SK-N-MC (cell line): ENCODE results near the gene JAZF1.
"Not testable (repeated sequence)": the region's sequence is repeated elsewhere in the genome, so short reads cannot be mapped to it uniquely, and the experiment has no call there.

Experiments
- DNase-seq: peaks from one replicate; pipeline ENCODE4 v3.0.0-alpha.2; 2011; ENCODE audit warnings: low read depth, low spot score
- H3K27ac ChIP-seq: fragments of 200-600 bp; sonication (generic); 2 replicates; pipeline ENCODE4 v1.5.1; 2016; ENCODE audit warnings: mixed run types
- H3K36me3 ChIP-seq: fragments of 200-600 bp; sonication (generic); 2 replicates; pipeline ENCODE4 v1.6.1; 2017; ENCODE audit warnings: antibody characterized with exemption, low read length, mixed read lengths; ENCODE audit not compliant: insufficient read depth
- H3K4me3 ChIP-seq: fragments of 200-600 bp; sonication (generic); 2 replicates; pipeline ENCODE4 v1.5.1; 2016
- H3K9ac ChIP-seq: fragments of 200-600 bp; sonication (generic); 2 replicates; pipeline ENCODE4 v1.8.0; 2017; ENCODE audit warnings: mixed run types, mixed read lengths; ENCODE audit not compliant: insufficient read length
- H3K9me3 ChIP-seq: fragments of 200-600 bp; sonication (generic); 2 replicates; pipeline ENCODE4 v1.6.1; 2017; ENCODE audit warnings: low read depth, mild to moderate bottlenecking, antibody characterized with exemption, low read length, moderate library complexity, mixed read lengths
- EZH2 ChIP-seq: fragments of 200-600 bp; sonication (generic); IDR thresholded peaks from one replicate; pipeline ENCODE4 v1.6.1; 2017; ENCODE audit warnings: antibody characterized with exemption
- FOXP2 ChIP-seq: optimal IDR thresholded peaks from 2 replicates; pipeline ENCODE3; 2011; ENCODE audit warnings: mild to moderate bottlenecking, moderate library complexity; ENCODE audit not compliant: insufficient read depth; ENCODE audit errors: extremely low read length, control extremely low read depth
- POLR2AphosphoS5 ChIP-seq: IDR thresholded peaks from 2 replicates; pipeline ENCODE4 v1.6.1; 2012; ENCODE audit warnings: mild to moderate bottlenecking, low read depth, low read length, borderline replicate concordance

The JAZF1 gene

DNA sequence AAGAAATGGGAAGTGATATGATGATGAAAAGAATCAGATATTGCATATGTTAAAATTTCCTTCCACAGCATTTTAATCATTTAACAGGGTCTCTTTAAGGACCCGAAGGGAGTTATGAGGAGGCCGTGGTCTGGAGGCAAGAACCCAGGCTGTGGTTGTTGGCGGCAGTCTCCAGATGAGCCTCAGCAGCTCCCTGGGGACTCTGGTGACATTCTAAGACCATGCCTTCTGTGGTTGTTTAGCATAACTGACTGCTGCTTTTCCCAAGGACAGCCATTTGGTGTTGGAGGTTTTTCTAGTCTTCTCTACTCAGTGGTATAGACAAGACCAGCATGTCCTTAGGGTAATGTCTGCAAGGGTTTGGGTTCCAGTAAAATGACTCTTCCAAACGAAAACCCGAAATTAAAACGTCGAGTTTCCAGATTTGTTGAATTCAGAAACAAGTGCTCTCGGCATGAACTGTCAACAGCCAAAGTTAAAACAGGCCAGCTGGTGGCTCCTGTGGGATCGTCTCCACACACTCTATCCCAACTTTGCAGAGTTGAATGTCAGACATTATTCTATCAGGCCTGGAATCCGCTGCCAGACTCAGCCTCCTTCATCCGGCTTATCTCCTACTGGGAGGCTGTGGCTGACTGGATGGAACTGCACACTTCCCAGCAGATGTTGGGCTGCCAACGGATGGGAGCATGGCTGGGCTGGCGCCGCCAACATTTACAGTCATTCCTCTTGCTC is 257.5 kb downstream of the JAZF1 start:
- H3K27ac ChIP-seq, result no peak overlapping the region
- no peaks in the 10 kb centered on the region for H3K36me3 ChIP-seq
- no peak overlapping the region for H3K4me3 ChIP-seq
- no peak for TF ChIP-seq FOXP2
- no peak for TF ChIP-seq EZH2
- TF ChIP-seq POLR2AphosphoS5, result no peak
- no peaks in the 10 kb centered on the region for H3K9me3 ChIP-seq
- no peak overlapping the region for H3K9ac ChIP-seq
- no peak for DNase-seq

- H3K9ac ChIP-seq, DNase-seq, H3K4me3 ChIP-seq, H3K9me3 ChIP-seq, H3K27ac ChIP-seq, H3K36me3 ChIP-seq: not testable (repeated sequence)
Measured at GRCh38 chr7:27922389-27922788, 258.2 kb downstream of the JAZF1 start.

DNA sequence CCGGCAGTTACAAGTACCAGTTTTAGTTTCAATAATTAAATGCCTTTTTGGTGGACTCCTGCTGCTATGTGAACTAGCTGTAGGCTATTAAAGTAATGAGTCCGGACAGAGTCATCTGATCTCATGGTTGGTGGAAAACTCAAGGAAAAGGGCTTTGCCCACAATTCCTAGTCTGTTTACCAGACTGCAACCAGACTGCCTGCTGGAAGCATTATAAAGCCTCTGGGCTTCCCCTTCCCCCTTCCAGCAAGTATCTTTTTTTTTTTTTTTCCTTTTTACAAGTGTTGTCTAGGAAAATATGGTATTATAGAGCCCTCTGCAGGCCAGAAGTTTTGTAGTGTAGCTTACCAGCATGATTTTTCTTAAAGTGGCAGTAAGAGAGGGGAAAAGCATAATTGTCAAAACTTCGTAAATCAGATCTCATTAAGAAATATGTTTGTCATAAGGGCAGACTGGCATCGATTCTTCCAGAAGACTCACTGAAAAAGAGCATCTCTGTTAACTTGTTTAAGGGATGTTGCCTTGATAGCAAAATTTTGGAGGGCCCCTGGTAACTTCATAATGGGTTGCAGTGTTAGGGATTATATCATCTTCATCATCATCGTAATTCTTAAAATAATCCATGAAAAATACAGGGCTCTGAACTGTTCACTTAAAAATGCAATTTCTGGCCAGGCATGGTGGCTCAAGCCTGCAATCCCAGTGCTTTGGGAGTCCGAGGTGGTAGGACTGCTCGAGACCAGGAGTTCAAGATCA is 259.3 kb downstream of the JAZF1 start:
- DNase-seq, result peak; percentile 84
- Histone ChIP-seq H3K9ac (no peak overlapping the region), H3K9me3 (no peaks in the 10 kb centered on the region), H3K36me3 (no peaks in the 10 kb centered on the region), H3K4me3 (no peak overlapping the region), H3K27ac (no peak overlapping the region)
- TF ChIP-seq FOXP2 (no peak), POLR2AphosphoS5 (no peak), EZH2 (no peak)

DNA sequence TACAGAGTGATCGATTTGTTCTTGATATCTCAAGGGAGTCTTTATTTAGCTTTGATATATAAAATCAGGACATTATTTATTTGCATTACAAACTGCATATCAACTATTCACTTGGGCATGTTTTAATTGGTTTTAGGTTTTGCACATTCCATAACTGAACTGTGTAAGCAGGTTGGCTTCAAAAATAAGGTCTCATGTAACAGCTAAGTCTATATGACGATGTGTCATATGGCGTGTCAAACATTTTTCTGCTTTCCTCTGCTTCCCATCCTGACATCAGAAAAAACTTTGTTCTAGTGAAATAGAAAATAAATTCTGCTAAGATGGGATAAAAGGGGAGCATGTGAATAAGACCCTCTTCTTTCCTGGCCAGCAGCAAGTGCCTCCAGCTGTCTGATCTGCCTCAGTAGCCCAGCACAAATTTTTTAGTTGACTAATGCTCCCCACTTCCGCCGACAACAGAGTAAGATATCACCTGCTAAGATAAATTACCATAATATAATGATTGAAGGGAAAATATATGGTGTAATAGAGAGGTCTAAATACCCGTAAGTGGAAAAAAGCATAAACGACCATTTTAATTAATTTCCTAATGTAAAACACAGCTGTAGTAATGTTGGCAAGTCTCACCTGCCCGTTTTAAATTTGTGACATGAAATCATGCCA is 260.2 kb downstream of the JAZF1 start:
- H3K27ac ChIP-seq, result no peak overlapping the region
- DNase-seq, result no peak
- TF ChIP-seq FOXP2 (no peak), POLR2AphosphoS5 (no peak), EZH2 (no peak)
- no peak overlapping the region for H3K9ac ChIP-seq
- no peaks in the 10 kb centered on the region for H3K36me3 ChIP-seq
- no peaks in the 10 kb centered on the region for H3K9me3 ChIP-seq
- no peak overlapping the region for H3K4me3 ChIP-seq

DNA sequence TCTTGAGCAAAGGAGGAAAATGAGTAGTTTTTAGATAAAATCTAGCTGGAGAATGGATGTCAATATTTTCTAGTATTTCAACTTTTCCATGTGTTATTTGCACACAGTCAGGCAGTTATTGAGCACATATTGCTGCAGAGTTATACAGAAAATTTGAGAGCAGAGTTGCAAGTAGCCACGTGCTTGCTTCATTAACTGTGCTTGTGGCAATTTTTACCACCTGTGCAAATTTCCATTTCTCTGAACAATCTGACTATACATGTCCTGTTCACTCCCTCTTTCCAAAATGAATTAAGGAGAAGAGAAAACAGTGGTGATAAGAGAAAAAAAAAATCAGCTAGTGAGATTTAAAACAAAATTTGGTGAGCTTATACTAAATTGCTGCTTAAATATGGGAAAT is 262.1 kb downstream of the JAZF1 start:
- H3K9ac ChIP-seq, result no peak overlapping the region
- H3K9me3 ChIP-seq, result no peaks in the 10 kb centered on the region
- DNase-seq, result no peak
- H3K36me3 ChIP-seq, result no peaks in the 10 kb centered on the region
- TF ChIP-seq FOXP2, result no peak
- no peak for TF ChIP-seq POLR2AphosphoS5
- TF ChIP-seq EZH2, result no peak
- no peak overlapping the region for H3K4me3 ChIP-seq
- H3K27ac ChIP-seq, result no peak overlapping the region

DNA sequence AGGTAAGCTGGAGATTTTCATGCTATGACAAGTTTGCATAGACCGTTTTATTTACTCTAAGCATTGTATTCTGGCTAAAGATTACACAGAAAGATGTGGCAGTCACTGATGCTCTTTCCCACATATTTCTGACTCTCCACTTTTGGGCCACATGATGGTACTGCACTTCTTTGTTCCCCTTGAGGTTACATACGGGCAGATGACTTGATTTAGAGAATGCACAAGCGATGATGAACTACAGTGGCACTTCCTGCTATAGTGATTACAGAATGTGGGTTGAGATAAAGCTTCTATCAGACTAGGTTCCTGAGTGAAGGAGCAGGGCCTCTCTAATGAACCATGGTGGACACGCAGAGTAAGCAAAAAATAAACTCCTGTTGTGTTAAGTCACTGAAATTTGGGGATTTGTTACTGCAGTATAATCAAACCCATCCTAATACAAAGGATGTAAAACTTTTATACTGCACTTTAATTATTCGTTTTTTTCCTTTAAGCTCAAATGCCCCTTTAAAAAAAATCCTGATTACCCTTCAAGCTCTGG is 262.8 kb downstream of the JAZF1 start:
- TF ChIP-seq EZH2 (no peak), FOXP2 (no peak), POLR2AphosphoS5 (no peak)
- no peak overlapping the region for H3K27ac ChIP-seq
- no peak overlapping the region for H3K9ac ChIP-seq
- DNase-seq, result no peak
- no peaks in the 10 kb centered on the region for H3K9me3 ChIP-seq
- no peak overlapping the region for H3K4me3 ChIP-seq
- no peaks in the 10 kb centered on the region for H3K36me3 ChIP-seq

GRCh38 chr7:27917119-27917518 is 263.5 kb downstream of the JAZF1 start:
- no peak overlapping the region for H3K27ac ChIP-seq
- no peak for DNase-seq
- no peaks in the 10 kb centered on the region for H3K9me3 ChIP-seq
- no peak overlapping the region for H3K9ac ChIP-seq
- no peak overlapping the region for H3K4me3 ChIP-seq
- no peak for TF ChIP-seq FOXP2
- no peak for TF ChIP-seq EZH2
- TF ChIP-seq POLR2AphosphoS5, result no peak
- no peaks in the 10 kb centered on the region for H3K36me3 ChIP-seq

- no peak overlapping the region for H3K4me3 ChIP-seq
- no peaks in the 10 kb centered on the region for H3K9me3 ChIP-seq
- DNase-seq, result no peak
- no peak overlapping the region for H3K27ac ChIP-seq
- TF ChIP-seq EZH2 (no peak), POLR2AphosphoS5 (no peak), FOXP2 (no peak)
- H3K9ac ChIP-seq, result no peak overlapping the region
- no peaks in the 10 kb centered on the region for H3K36me3 ChIP-seq
Measured at GRCh38 chr7:27916372-27916771, 264.2 kb downstream of the JAZF1 start.
